GM18858 (cell line): Measurements from ENCODE around the gene CFAP46.
"Not testable (repeated sequence)": the region's sequence is repeated elsewhere in the genome, so short reads cannot be mapped to it uniquely, and the experiment has no call there.

Source experiments
- ATAC-seq: cut with Tn5 transposase; IDR thresholded peaks from one replicate; pipeline ENCODE4 v1.9.1; 2021; ENCODE audit not compliant: unreplicated experiment

The CFAP46 gene

DNA sequence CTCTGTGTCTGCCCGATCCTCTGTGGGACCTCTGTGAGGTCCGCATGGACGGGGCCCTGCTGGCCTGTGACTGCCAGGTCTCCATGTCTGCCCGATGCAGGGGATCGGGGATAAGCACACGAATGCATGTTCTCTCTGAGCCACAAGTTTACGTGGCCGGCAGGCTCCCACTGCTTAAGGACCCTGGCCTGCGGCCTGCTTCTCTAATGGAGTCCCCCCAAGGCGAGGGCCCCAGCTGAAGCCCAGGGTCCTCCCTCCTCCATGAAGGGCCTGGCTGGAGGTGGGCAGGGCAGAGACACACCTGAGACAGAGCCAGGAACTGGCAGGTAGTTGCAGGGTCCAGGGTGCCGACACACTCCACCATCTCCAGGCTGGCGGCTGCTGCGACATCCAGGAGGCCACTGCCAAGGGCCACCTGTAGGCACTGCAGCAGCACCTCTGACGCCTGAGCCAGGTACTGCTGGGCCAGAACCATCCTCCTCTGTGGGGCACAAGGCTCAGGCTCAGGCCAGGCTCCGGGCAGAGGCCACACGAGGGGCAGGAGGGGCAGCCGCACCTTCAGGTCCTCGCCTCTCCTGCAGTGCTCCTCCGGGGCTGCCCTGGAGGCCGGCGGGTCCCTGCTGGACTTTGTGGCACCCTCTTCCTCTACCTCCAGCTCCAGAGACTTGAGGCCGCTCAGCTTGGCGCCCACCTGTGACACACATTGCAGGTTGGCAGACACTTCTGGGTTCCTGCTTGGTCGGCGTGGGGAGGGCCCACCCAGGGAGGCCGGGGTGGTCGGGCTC lies 95.5 kb downstream of the CFAP46 start:
- no peak for ATAC-seq

DNA sequence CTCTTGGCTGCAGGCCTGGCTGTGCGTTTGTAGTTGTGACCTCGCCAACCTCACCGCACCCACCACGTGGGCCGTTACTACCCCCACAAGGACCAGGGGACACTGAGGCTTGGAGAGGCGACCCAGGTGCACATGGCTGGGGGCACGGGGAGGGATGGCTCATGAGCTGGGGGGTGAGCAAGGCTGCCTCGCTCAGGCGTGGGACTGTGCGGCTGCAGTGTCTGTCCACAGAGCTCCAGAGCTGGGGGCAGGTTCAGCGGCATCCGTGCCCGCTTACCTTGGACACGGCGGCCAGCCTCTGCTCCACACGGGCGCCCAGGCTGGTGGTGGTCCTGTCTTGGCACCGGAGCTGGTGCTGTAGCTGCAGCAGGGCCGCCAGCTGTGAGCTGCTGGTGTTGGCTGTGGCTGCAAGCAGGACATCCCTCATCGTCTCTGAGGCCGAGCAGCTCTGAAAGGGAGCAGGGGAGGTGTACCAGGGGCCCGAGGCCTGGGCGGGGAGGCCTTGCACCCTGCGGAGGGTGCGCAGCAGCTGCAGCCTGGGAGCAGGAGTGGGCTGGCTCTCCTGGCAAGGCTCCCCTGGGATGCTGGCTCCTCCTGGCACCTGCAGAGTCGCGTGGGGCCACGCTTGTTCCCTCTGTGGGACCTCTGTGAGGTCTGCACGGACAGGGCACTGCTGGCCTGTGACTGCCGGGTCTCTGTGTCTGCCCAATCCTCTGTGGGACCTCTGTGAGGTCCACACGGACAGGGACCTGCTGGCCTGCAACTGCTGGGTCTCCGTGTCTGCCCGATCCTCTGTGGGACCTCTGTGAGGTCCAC lies 96.4 kb downstream of the CFAP46 start:
- no peak for ATAC-seq

DNA sequence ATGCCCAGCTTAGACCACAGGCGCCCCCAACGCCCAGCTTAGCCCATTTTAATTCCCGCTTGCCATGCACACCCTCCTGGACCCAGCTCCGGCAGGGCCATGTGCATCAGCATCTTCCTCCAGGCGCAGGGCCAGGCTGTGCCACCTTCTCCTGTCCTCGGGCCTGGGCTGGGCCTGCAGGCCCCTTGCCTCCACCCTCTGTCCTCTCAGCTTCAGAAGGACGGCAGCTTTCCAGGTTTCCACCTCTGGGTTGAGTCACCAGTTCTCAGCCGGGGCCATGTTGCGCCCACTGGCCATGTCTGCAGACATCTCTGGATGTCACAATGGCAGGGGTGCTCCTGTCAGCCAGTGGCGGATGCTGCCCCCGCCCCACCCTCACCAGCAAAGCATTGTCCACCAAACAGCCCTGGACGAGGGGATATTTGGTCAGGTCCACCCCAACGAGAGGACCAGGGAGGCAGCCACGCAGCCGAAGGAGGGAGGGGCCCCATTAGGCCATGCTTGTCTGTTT lies 97.3 kb downstream of the CFAP46 start:
- no peak for ATAC-seq

DNA sequence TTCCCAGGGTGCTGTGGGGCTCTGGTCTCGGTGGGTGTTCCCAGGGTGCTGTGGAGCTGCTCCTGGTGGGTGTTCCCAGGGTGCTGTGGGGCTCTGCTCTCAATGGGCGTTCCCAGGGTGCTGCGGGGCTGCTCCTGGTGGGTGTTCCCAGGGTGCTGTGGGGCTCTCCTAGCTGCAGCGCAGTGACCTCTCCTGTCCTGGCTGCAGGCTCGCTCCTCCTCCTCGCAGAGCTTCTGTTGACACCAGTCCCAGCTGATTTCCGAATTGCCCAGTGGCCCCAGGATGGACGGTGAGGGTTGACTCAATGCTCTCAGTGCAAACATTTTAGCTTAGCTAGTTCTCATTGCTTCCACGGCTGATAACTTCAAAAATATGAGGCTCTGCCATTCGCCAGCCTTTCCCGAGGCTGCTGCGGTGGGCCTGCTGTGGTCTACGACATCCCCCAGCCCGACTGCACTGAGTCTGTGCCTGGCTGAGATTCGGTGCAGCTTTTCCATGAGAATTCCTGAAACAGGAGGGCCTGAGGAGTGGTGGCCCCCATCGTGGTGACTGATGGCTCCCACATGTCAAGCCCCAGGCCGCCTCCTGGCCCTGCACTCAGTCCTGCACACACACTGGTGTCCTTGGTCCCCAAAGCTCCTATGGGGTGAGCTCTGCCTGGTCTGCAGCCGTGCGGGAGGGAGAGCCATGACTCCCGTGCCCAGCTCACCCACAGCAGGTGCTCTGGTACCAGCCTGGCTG lies 98.1 kb downstream of the CFAP46 start:
- ATAC-seq, result no peak

GRCh38 chr10:132843276-132843675 lies 99.1 kb downstream of the CFAP46 start:
- not testable (repeated sequence) for ATAC-seq

- ATAC-seq, result no peak
Measured at GRCh38 chr10:132842397-132842796, 100.0 kb downstream of the CFAP46 start.

- ATAC-seq, result no peak
Measured at GRCh38 chr10:132841615-132841975, 100.8 kb downstream of the CFAP46 start.

GRCh38 chr10:132840698-132841614 lies 101.4 kb downstream of the CFAP46 start:
- no peak for ATAC-seq

- no peak for ATAC-seq
Measured at GRCh38 chr10:132839061-132839460, 103.3 kb downstream of the CFAP46 start.

GRCh38 chr10:132838346-132838970 lies 103.9 kb downstream of the CFAP46 start:
- no peak for ATAC-seq

GRCh38 chr10:132837905-132838304 lies 104.5 kb downstream of the CFAP46 start:
- no peak for ATAC-seq

DNA sequence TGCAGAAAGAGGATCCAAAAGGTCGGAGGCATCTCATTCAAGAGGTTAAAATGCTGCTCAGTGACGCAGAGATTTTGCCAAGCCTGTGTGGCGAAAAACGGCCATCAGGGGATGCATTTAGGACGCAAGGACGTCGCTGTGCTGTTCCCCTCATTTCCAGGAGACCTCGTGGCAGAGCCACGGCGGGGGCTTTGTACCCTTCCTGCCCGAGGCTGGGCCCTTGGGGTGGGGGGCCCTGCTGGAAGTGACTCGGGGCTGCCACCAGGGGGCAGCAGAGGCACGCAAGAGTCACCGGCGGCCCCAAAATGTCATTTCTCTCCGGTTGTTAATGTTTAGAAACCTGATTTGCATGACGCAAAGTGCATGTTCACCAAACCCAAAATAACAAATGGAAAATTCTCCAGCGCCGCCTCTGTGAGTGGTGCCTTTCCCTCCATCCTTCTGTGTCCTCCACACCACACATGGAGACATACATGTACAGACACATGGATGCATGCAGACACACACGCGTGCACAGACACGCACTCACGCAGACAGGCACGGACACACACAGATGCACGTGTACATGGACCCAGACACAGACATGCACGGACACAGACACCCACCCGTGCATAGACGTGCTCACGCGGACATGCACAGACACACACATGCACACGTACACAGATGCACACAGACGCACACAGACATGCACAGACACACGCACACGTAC lies 105.4 kb downstream of the CFAP46 start:
- no peak for ATAC-seq

- ATAC-seq, result no peak
Measured at GRCh38 chr10:132836248-132836831, 106.0 kb downstream of the CFAP46 start.

DNA sequence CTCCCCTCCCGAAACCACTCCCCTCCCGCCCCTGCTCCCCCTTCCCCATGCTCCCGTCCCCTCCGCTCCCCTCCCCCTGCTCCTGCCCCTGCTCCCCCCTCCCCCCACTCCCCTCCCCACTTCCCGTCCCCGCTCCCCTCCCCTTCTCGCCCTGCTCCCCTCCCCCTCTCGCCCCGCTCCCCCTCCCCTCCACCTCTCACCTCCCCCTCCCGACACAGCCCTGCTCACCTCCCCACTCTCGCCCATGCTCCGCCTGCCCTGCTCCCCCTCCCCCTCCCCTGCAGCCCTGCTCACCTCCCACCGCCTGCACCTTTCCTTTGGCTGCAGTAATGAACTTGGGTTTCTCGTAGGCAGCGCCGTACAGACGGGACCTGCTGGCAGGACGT lies 106.5 kb downstream of the CFAP46 start:
- ATAC-seq, result no peak

DNA sequence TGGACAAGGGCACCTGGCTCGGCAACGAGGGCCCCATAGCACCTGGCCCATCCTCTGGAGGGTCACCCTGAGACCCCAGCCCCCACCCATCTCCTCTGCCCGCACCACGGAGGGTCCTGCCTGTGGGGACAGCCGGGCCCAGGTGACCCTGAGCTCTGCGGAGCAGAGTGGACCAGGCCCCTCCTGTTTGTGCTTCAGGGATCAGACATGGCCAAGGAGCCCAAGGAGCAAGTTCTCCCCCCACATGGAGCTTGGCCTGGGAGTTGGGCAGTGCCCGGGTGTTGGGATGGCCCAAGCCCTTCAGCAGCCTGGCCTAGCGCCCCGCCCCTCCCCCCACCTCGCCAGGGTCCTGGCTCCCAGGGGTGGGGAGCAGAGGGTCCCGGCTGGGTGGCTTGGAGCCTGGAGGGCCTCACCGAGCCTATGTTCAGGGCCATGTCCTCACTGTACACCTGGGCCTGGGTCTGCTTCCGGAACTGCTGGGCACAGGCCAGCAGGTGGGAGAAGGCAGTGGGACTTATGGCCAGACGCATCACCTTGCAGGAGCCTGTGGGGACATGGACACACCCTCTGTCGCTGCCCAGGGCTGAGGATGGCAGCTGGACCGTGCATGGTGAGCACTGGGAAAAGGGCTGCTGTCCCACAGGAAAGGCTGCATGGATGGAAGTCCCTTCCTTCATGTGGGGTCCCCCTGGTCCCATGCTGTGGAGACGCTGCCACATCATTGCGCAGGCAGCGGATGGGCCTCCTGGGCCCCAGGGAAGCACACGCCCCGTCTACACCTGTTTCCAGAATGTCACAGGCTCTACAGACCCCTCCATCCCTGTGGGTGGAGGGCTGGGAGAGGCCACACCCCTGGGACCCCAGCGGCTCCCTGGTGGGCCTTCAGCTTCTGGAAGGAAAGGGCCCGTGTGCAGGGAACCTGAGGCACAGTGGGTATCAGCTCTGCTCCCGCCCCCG lies 107.2 kb downstream of the CFAP46 start:
- no peak for ATAC-seq

DNA sequence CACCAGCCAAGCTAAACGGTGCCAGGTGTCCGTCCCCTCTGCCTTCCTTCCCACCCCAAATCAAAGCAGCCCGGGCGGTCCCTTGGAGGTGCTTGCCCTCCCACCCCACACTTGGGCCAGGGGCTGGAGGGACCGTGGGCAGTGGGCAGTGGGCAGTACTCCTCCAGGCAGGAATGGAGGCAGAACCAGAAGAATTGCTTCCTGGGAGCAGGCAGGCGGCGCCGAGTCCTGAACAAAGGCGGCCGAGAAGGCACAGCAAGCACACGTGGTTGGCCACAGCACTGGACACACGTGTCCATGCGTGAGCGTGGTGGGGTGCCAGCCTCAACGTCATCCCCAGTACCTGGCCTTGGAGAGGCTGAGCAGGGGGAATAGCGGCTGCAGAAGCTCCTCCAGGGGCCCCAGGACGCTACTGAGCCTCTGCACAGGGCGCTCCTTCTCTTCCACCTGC lies 108.0 kb downstream of the CFAP46 start:
- ATAC-seq, result no peak

DNA sequence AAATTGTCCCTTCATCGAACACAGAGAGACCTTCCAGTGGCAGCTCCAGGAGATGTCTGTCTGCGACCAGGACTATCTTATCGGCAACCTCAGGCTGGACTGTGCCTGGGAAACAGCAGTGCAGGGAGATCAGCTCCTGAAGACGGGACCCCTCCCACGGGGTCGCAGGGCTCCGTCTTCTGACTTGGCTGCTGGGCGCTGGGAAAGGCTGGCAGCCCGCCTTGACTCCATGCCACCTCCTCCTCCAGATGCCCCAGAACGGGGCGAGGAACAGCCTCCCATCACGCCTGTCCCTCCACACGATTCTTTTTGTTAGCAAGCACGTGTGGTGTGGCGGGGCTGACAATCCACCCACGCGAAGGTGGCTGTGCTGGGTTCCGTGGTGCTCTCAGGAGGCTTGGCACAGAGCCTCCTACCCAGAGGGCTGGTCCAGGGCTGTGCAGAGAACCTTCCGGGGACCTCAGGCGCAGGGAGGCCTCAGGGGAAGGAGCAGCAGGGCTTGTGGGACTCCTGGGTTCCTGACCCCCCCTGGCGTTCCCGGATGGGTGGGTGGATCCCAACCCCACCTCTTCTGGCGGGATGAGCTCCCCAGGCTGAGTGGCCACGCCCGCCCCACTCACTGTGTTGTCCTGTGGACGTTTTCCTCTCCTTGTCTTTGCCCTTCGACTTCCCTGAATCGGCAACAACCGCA lies 108.8 kb downstream of the CFAP46 start:
- ATAC-seq, result no peak
